Measurements from ENCODE around the gene BTBD7. TPM values are rescaled to one million over a fixed set of nuclear protein-coding genes. Genes with fewer than 3 reads are reported as not detected.
A peak's percentile ranks its signal among the peaks of the same experiment; 100 is the strongest.

BTBD7 gene
- total RNA-seq, 1 donor from 2014 or later = 43.5 TPM

DNA sequence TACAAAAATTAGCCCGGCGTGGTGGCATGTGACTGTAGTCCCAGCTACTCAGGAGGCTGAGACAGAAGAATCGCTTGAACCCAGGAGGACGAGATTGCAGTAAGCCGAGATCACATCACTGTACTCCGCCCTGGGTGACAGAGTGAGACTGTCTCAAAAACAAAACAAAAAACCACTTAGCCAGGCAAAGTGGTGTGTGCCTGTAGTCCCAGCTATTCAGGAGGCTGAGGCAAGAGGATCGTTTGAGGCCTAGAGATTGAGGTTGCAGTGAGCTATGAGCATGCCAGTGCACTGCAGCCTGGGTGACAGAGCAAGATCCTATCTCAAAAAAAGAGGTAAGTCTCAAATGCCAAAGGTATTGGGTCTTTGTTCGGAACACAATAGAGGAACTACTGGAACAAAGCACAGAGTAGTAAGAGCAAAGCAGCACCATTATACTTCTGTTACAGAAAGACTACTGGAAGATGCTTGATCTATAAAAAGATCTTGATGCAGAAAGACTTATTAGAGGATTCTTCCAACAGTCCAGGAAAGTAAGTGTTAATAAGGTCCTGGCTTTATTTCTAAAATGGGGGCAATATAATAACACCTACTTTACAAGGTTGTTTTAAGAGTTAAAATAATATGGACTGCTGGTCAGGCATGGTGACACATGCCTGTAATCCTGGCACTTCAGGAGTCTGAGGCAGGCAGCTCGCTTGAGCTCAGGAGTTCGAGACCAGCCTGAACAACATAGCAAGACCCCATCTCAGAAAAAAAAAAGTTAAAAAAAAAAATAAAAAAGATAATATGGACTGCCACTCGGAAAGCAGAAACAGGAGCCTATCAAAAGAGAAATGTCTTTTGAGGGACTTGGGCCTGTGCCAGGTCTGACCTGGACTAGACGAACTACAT lies 29.9 kb downstream of the BTBD7 start:
- Mint-ChIP-seq H3K9me3 (ENCODE audit: low read depth) (no peaks in the 10 kb centered on the region), H3K36me3 (ENCODE audit: low read depth) (no peaks in the 10 kb centered on the region), H3K4me1 (ENCODE audit: low read depth) (peaks cover 49% of the 10 kb centered on the region), H3K27me3 (ENCODE audit: low read depth) (no peaks in the 10 kb centered on the region), H3K27ac (ENCODE audit: unreplicated experiment) (no peak overlapping the region), H3K4me3 (ENCODE audit: unreplicated experiment) (no peak overlapping the region)
- TF ChIP-seq, protein P1, sequence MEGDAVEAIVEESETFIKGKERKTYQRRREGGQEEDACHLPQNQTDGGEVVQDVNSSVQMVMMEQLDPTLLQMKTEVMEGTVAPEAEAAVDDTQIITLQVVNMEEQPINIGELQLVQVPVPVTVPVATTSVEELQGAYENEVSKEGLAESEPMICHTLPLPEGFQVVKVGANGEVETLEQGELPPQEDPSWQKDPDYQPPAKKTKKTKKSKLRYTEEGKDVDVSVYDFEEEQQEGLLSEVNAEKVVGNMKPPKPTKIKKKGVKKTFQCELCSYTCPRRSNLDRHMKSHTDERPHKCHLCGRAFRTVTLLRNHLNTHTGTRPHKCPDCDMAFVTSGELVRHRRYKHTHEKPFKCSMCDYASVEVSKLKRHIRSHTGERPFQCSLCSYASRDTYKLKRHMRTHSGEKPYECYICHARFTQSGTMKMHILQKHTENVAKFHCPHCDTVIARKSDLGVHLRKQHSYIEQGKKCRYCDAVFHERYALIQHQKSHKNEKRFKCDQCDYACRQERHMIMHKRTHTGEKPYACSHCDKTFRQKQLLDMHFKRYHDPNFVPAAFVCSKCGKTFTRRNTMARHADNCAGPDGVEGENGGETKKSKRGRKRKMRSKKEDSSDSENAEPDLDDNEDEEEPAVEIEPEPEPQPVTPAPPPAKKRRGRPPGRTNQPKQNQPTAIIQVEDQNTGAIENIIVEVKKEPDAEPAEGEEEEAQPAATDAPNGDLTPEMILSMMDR (IDR thresholded peaks at IDR 0.05) = no peak
- DNase-seq (ENCODE audit: low spot score) = no peak

DNA sequence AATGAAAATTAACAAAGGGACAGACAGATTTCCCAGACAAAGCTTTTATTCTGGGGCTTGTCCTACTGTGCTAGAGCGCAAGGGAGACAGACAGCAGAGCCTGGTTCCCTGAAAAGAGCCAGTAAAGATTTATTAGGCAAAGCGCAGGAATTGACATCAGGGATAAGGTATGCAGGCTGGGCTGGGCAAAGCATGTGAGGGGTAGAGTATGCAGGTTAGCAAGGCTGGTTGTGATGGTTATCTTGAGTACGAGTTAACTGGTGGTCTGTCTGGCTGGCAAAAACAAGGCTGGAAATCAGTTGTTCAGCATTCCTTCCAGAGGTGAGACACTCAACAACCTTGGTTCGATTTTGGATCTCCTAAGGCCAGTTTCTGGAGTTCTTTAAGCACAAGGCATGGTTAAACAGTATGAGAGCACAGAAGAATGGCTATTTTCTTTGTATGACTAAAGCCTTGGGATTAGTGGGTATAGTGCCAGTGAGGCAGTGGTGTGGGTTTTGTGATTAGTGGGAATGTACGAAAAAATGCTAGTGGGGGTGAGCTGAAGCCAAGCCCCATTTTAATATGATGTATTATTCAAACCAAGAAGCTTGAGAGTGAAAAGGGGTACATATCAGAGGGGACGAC lies 30.9 kb downstream of the BTBD7 start:
- DNase-seq (ENCODE audit: low spot score) = no peak
- no peaks in the 10 kb centered on the region for H3K9me3 Mint-ChIP-seq (ENCODE audit: low read depth)
- no peaks in the 10 kb centered on the region for H3K36me3 Mint-ChIP-seq (ENCODE audit: low read depth)
- H3K27ac Mint-ChIP-seq (ENCODE audit: unreplicated experiment) = peak overlapping the region; percentile 15
- H3K4me1 Mint-ChIP-seq (ENCODE audit: low read depth) = peaks cover 41% of the 10 kb centered on the region
- H3K27me3 Mint-ChIP-seq (ENCODE audit: low read depth) = no peaks in the 10 kb centered on the region
- TF ChIP-seq, protein P1 (IDR thresholded peaks at IDR 0.05) = no peak
- no peak overlapping the region for H3K4me3 Mint-ChIP-seq (ENCODE audit: unreplicated experiment)

DNA sequence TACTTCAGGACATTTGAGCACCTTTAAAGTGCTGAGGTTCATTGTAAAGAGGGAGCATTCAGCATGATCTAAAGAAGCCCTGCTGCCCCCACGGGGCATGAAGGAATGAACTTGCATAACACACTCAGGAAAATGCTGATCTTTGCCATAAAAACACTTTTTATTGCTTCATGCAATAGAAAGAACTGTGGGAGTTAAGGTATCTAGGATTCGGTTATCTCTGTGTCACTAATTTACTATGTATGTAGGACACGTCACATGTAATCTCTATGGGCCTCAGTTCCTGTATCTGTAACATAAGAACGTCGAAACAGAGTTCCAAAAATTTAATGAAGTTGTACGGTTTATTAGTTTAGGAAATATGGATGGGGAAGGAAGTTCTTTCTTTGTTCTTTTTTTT lies 33.0 kb downstream of the BTBD7 start:
- H3K27me3 Mint-ChIP-seq (ENCODE audit: low read depth) = no peaks in the 10 kb centered on the region
- no peaks in the 10 kb centered on the region for H3K9me3 Mint-ChIP-seq (ENCODE audit: low read depth)
- H3K4me1 Mint-ChIP-seq (ENCODE audit: low read depth) = peaks cover 31% of the 10 kb centered on the region
- no peaks in the 10 kb centered on the region for H3K36me3 Mint-ChIP-seq (ENCODE audit: low read depth)
- DNase-seq (ENCODE audit: low spot score) = no peak
- H3K4me3 Mint-ChIP-seq (ENCODE audit: unreplicated experiment) = no peak overlapping the region
- H3K27ac Mint-ChIP-seq (ENCODE audit: unreplicated experiment) = no peak overlapping the region
- TF ChIP-seq, protein P1 (IDR thresholded peaks at IDR 0.05) = no peak

DNA sequence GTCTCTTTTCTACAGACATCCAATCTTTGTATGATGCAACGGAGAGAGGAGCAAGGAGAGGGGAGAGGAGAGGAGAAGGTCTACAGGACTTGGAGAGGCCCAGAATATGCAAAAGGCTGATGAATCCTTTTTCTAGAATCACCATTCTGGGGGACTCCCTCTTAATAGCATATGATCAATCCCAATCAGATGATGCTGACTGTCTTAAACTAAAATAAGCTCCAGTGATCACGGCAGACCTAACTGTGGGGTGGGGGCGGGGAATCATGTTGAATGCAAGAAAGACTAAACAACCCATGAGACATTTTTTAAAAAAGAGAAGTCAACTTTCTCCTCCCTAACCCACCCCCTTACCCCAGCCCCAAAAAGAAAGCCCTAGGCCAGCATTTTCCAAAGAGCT lies 33.4 kb downstream of the BTBD7 start:
- Mint-ChIP-seq H3K36me3 (ENCODE audit: low read depth) (peaks cover 2% of the 10 kb centered on the region), H3K9me3 (ENCODE audit: low read depth) (no peaks in the 10 kb centered on the region), H3K27me3 (ENCODE audit: low read depth) (no peaks in the 10 kb centered on the region), H3K4me3 (ENCODE audit: unreplicated experiment) (no peak overlapping the region), H3K27ac (ENCODE audit: unreplicated experiment) (no peak overlapping the region), H3K4me1 (ENCODE audit: low read depth) (peaks cover 27% of the 10 kb centered on the region)
- TF ChIP-seq, protein P1 (IDR thresholded peaks at IDR 0.05) = no peak
- no peak for DNase-seq (ENCODE audit: low spot score)

DNA sequence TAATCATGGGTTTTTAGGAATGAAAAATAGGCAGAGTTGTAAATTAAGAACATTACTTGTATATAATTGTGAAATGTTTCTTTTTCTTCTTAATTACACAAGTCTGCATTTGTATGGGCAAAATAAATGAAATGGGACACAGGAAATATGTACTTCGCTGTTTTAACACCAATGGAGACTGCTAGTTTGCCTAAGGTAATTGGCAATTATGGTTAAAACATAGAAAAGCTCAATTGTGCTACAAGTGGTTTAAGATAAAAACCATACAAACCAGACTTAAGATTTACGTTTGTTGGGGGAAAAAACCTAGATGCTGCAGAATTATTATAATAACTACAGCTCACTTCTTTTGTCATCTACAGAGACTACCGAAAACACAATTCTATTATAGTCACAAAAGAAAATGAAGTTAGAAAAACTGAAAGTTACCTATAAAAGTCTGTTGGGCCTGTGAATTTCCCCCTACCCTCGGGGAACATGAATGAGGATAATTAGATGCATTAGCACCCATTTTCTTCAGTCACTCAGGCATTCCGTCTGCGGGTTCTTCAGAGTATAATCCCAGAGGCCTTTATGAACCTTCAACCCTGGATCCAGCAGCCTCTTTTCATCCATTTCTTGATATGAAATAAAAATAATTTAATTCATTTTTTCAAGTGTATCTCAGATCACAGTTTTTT lies 37.2 kb downstream of the BTBD7 start:
- no peaks in the 10 kb centered on the region for H3K27me3 Mint-ChIP-seq (ENCODE audit: low read depth)
- peaks cover 4% of the 10 kb centered on the region for H3K36me3 Mint-ChIP-seq (ENCODE audit: low read depth)
- TF ChIP-seq, protein P1 (IDR thresholded peaks at IDR 0.05) = no peak
- DNase-seq (ENCODE audit: low spot score) = no peak
- H3K4me1 Mint-ChIP-seq (ENCODE audit: low read depth) = peaks cover 16% of the 10 kb centered on the region
- no peak overlapping the region for H3K27ac Mint-ChIP-seq (ENCODE audit: unreplicated experiment)
- H3K9me3 Mint-ChIP-seq (ENCODE audit: low read depth) = no peaks in the 10 kb centered on the region
- H3K4me3 Mint-ChIP-seq (ENCODE audit: unreplicated experiment) = no peak overlapping the region

Data from chondrocyte (in vitro differentiated cells).